Measurements from ENCODE around the gene PEF1.

Gene PEF1

GRCh38 chr1:31688233-31688918, 43.7 kb upstream of the PEF1 start:
- no peak for DNase-seq (ENCODE audit: low read depth)
- H3K4me3 ChIP-seq (replicated peaks; ENCODE audit: low read depth, low read length) = no peak overlapping the region
- TF ChIP-seq CTCF (IDR thresholded peaks at IDR 0.05; ENCODE audit: low read length, missing control alignments) = no peak

GRCh38 chr1:31687601-31688000, 42.9 kb upstream of the PEF1 start:
- TF ChIP-seq CTCF (IDR thresholded peaks at IDR 0.05; ENCODE audit: low read length, missing control alignments) = no peak
- no peak overlapping the region for H3K4me3 ChIP-seq (replicated peaks; ENCODE audit: low read depth, low read length)

GRCh38 chr1:31685795-31686194, 41.1 kb upstream of the PEF1 start:
- TF ChIP-seq CTCF (IDR thresholded peaks at IDR 0.05; ENCODE audit: low read length, missing control alignments) = no peak
- no peak for DNase-seq (ENCODE audit: low read depth)
- H3K4me3 ChIP-seq (replicated peaks; ENCODE audit: low read depth, low read length) = no peak overlapping the region

More at GRCh38 chr1:31687601-31688000, 42.9 kb upstream of the PEF1 start:
- no peak for DNase-seq (ENCODE audit: low read depth)

- no peak overlapping the region for H3K4me3 ChIP-seq (replicated peaks; ENCODE audit: low read depth, low read length)
- no peak for DNase-seq (ENCODE audit: low read depth)
- peak; percentile 25 for TF ChIP-seq CTCF (IDR thresholded peaks at IDR 0.05; ENCODE audit: low read length, missing control alignments)
Observed at GRCh38 chr1:31683997-31684396, 39.3 kb upstream of the PEF1 start.

- no peak overlapping the region for H3K4me3 ChIP-seq (replicated peaks; ENCODE audit: low read depth, low read length)
- no peak for TF ChIP-seq CTCF (IDR thresholded peaks at IDR 0.05; ENCODE audit: low read length, missing control alignments)
- DNase-seq (ENCODE audit: low read depth) = no peak
Observed at GRCh38 chr1:31681415-31681814, 36.7 kb upstream of the PEF1 start.

- no peak for DNase-seq (ENCODE audit: low read depth)
- TF ChIP-seq CTCF (IDR thresholded peaks at IDR 0.05; ENCODE audit: low read length, missing control alignments) = no peak
- H3K4me3 ChIP-seq (replicated peaks; ENCODE audit: low read depth, low read length) = no peak overlapping the region
Observed at GRCh38 chr1:31679676-31680230, 35.1 kb upstream of the PEF1 start.

GRCh38 chr1:31679091-31679490, 34.4 kb upstream of the PEF1 start:
- no peak for DNase-seq (ENCODE audit: low read depth)

More at GRCh38 chr1:31679091-31679490, 34.4 kb upstream of the PEF1 start:
- no peak overlapping the region for H3K4me3 ChIP-seq (replicated peaks; ENCODE audit: low read depth, low read length)
- TF ChIP-seq CTCF (IDR thresholded peaks at IDR 0.05; ENCODE audit: low read length, missing control alignments) = no peak

Measured in fibroblast of pulmonary artery (primary cell).